HEK293 (cell line): Measurements from ENCODE around the gene ACSL3.

Experiments
- CTCF ChIA-PET: fragments of 350-600 bp; formaldehyde crosslinking; extraction: SDS; loops from one replicate; lab custom pipeline; 2021; ENCODE audit warnings: antibody characterized with exemption; lab: Yijun Ruan, JAX
- POLR2A ChIA-PET: fragments of 300-600 bp; formaldehyde crosslinking; extraction: SDS; loops from one replicate; lab custom pipeline; 2020; ENCODE audit warnings: antibody characterized with exemption, inconsistent platforms; lab: Yijun Ruan, JAX
- H3K27ac ChIP-seq: fragments of 200-500 bp; sonication (Bioruptor generic); 2 replicates; pipeline ENCODE4 v1.5.1; 2014; ENCODE audit warnings: low read depth, low read length, control low read depth, inconsistent platforms; ENCODE audit errors: extremely low read depth
- H3K36me3 ChIP-seq, 2 experiments: fragments of 200-500 bp in 1 of 2; sonication (Bioruptor generic) in 1 of 2; 1 replicate in 1 of 2; 2 replicates in 1 of 2; pipeline ENCODE4 v1.5.1; 2014 to 2017; ENCODE audit warnings: inconsistent platforms in 2 of 2, low read length in 2 of 2; ENCODE audit not compliant: control insufficient read depth in 2 of 2, insufficient read depth in 1 of 2
- H3K4me1 ChIP-seq: fragments of 200-500 bp; sonication (Bioruptor generic); 2 replicates; pipeline ENCODE4 v1.5.1; 2014; ENCODE audit warnings: mild to moderate bottlenecking, low read length, inconsistent platforms; ENCODE audit not compliant: control insufficient read depth, insufficient read depth
- H3K4me3 ChIP-seq: 2 replicates; pipeline ENCODE4 v1.5.1; 2011; ENCODE audit warnings: low read depth, mild to moderate bottlenecking, control low read depth, low read length, moderate library complexity
- H3K9me3 ChIP-seq: fragments of 200-500 bp; sonication (Bioruptor generic); 2 replicates; pipeline ENCODE4 v1.5.1; 2014; ENCODE audit warnings: low read depth, low read length, inconsistent platforms; ENCODE audit not compliant: control insufficient read depth, insufficient read depth
- FEZF1 ChIP-seq: fragments of 450-650 bp; formaldehyde crosslinking; IDR thresholded peaks from 2 replicates; pipeline ENCODE4 v1.5.1; 2016; ENCODE audit warnings: missing biosample characterization, missing genetic modification characterization
- IKZF3 ChIP-seq: fragments of 450-650 bp; IDR thresholded peaks from 2 replicates; pipeline ENCODE4 v1.5.0; 2018; ENCODE audit warnings: missing biosample characterization, mild to moderate bottlenecking, missing genetic modification characterization, moderate library complexity
- PRDM1 ChIP-seq: fragments of 450-650 bp; formaldehyde crosslinking; IDR thresholded peaks from 2 replicates; pipeline ENCODE4; 2016; ENCODE audit warnings: missing biosample characterization, missing genetic modification characterization
- SALL2 ChIP-seq: fragments of 450-650 bp; formaldehyde crosslinking; IDR thresholded peaks from 2 replicates; pipeline ENCODE4 v1.5.0; 2017; ENCODE audit warnings: missing biosample characterization, mild to moderate bottlenecking, missing genetic modification characterization, borderline replicate concordance
- SP2 ChIP-seq: fragments of 450-650 bp; formaldehyde crosslinking; IDR thresholded peaks from 2 replicates; pipeline ENCODE4 v1.5.1; 2016; ENCODE audit warnings: missing biosample characterization, missing genetic modification characterization
- SP7 ChIP-seq: fragments of 450-650 bp; formaldehyde crosslinking; IDR thresholded peaks from 2 replicates; pipeline ENCODE4 v1.5.1; 2016; ENCODE audit warnings: missing biosample characterization, missing genetic modification characterization
- TRIM28 ChIP-seq: IDR thresholded peaks from 2 replicates; pipeline ENCODE4 v1.6.1; 2011; ENCODE audit warnings: low read length, control low read depth, borderline replicate concordance
- ZEB2 ChIP-seq: fragments of 450-650 bp; formaldehyde crosslinking; IDR thresholded peaks from 2 replicates; pipeline ENCODE4 v1.5.1; 2016; ENCODE audit warnings: missing biosample characterization, missing genetic modification characterization
- ZNF19 ChIP-seq: fragments of 450-650 bp; formaldehyde crosslinking; IDR thresholded peaks from 2 replicates; pipeline ENCODE4; 2016; ENCODE audit warnings: missing biosample characterization, missing genetic modification characterization, low read depth
- ZNF214 ChIP-seq: fragments of 450-650 bp; formaldehyde crosslinking; IDR thresholded peaks from 2 replicates; pipeline ENCODE4 v1.5.1; 2017; ENCODE audit warnings: missing biosample characterization, mild to moderate bottlenecking, missing genetic modification characterization, borderline replicate concordance
- ZNF366 ChIP-seq: fragments of 450-650 bp; formaldehyde crosslinking; conservative IDR thresholded peaks from 2 replicates; pipeline ENCODE4 v1.5.1; 2016; ENCODE audit warnings: missing biosample characterization, missing genetic modification characterization
- ZNF548 ChIP-seq: fragments of 450-650 bp; formaldehyde crosslinking; IDR thresholded peaks from 2 replicates; pipeline ENCODE4 v1.5.1; 2016; ENCODE audit warnings: missing biosample characterization, missing genetic modification characterization
- ZNF585B ChIP-seq: fragments of 450-650 bp; formaldehyde crosslinking; IDR thresholded peaks from 2 replicates; pipeline ENCODE4 v1.5.1; 2016; ENCODE audit warnings: missing biosample characterization, missing genetic modification characterization
- ZNF654 ChIP-seq: fragments of 450-650 bp; formaldehyde crosslinking; IDR thresholded peaks from 2 replicates; pipeline ENCODE4 v1.5.1; 2016; ENCODE audit warnings: low read depth, missing biosample characterization, missing genetic modification characterization
- ZSCAN30 ChIP-seq: fragments of 450-650 bp; IDR thresholded peaks from 2 replicates; pipeline ENCODE4 v1.5.1; 2018; ENCODE audit warnings: missing biosample characterization, mild to moderate bottlenecking, missing genetic modification characterization, moderate library complexity
- TF ChIP-seq, protein P1 (sequence below): fragments of 450-650 bp; formaldehyde crosslinking; IDR thresholded peaks from 2 replicates; pipeline ENCODE4 v1.5.1; 2016; ENCODE audit warnings: missing biosample characterization, missing genetic modification characterization
- TF ChIP-seq, protein P2 (sequence below): fragments of 450-650 bp; formaldehyde crosslinking; IDR thresholded peaks from 2 replicates; pipeline ENCODE4 v1.5.1; 2017; ENCODE audit warnings: missing biosample characterization, missing genetic modification characterization
- TF ChIP-seq, protein P3 (sequence below): fragments of 450-650 bp; formaldehyde crosslinking; IDR thresholded peaks from 2 replicates; pipeline ENCODE4 v1.5.1; 2016; ENCODE audit warnings: missing biosample characterization, missing genetic modification characterization
- TF ChIP-seq, protein P4 (sequence below): fragments of 450-650 bp; formaldehyde crosslinking; IDR thresholded peaks from 2 replicates; pipeline ENCODE4 v1.5.1; 2017; ENCODE audit warnings: missing biosample characterization, missing genetic modification characterization
- TF ChIP-seq, protein P5 (sequence below): fragments of 450-650 bp; formaldehyde crosslinking; IDR thresholded peaks from 2 replicates; pipeline ENCODE4 v1.5.1; 2016; ENCODE audit warnings: missing biosample characterization, missing genetic modification characterization
- TF ChIP-seq, protein P6 (sequence below): fragments of 450-650 bp; formaldehyde crosslinking; IDR thresholded peaks from 2 replicates; pipeline ENCODE4 v1.5.1; 2016; ENCODE audit warnings: missing biosample characterization, missing genetic modification characterization

The ACSL3 gene

DNA sequence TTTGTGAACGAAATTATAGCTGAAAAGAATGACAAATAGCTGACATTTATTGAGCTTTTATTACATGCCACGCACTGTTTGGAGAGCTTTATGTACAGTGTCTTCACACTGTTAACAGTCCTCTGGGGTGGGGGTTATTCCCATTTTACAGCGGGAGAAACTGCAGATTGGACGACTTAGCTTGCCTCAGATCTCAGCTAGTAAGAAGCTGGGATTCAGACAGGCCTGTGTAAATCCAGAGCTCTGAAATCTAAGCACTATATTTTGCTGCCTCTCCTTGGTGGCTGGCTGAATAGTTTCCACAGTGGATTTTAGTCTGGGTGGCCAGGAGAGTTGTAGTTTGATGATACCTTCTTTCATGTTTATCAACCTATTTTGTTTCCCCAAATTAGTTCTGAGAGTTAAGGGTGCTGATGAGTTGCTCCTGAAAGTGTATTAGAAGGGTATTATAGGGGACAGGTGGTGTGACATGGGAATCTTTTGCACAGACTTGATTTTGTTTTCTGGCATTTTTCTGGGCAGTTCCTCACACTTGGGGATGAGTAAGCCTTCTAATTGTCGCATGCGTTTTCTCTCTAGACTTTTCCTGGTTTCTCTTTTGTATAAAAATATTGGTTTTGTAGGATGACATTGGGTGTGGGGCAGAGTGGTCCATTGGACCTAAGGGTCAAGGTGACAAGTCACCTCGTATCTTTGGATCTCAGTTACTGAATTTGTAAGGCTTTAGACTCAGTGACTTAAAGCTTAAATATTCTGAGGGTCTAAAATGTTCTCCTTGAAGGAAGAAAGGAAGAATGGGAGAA lies 1.5 kb downstream of the ACSL3 start (continued):
- TF ChIP-seq ZNF548 (tag by site-specific recombination), result no peak
- peak; percentile 48; the same call in 1 of the 2 replicates for TF ChIP-seq IKZF3
- TF ChIP-seq, protein P1, sequence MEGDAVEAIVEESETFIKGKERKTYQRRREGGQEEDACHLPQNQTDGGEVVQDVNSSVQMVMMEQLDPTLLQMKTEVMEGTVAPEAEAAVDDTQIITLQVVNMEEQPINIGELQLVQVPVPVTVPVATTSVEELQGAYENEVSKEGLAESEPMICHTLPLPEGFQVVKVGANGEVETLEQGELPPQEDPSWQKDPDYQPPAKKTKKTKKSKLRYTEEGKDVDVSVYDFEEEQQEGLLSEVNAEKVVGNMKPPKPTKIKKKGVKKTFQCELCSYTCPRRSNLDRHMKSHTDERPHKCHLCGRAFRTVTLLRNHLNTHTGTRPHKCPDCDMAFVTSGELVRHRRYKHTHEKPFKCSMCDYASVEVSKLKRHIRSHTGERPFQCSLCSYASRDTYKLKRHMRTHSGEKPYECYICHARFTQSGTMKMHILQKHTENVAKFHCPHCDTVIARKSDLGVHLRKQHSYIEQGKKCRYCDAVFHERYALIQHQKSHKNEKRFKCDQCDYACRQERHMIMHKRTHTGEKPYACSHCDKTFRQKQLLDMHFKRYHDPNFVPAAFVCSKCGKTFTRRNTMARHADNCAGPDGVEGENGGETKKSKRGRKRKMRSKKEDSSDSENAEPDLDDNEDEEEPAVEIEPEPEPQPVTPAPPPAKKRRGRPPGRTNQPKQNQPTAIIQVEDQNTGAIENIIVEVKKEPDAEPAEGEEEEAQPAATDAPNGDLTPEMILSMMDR, result peak; percentile 15; the same call in 1 of the 2 replicates
- TF ChIP-seq, protein P2, sequence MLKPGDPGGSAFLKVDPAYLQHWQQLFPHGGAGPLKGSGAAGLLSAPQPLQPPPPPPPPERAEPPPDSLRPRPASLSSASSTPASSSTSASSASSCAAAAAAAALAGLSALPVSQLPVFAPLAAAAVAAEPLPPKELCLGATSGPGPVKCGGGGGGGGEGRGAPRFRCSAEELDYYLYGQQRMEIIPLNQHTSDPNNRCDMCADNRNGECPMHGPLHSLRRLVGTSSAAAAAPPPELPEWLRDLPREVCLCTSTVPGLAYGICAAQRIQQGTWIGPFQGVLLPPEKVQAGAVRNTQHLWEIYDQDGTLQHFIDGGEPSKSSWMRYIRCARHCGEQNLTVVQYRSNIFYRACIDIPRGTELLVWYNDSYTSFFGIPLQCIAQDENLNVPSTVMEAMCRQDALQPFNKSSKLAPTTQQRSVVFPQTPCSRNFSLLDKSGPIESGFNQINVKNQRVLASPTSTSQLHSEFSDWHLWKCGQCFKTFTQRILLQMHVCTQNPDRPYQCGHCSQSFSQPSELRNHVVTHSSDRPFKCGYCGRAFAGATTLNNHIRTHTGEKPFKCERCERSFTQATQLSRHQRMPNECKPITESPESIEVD (tag by site-specific recombination), result peak; percentile 27; the same call in 1 of the 2 replicates
- peak; percentile 88 for TF ChIP-seq PRDM1
- TF ChIP-seq SP7 (tag by site-specific recombination), result peak; percentile 55
- peak; percentile 81 for TF ChIP-seq ZSCAN30 (tag by site-specific recombination)
- 0 out of 2 replicates have a peak, but pooled peaks have one; percentile 2 for TF ChIP-seq ZNF654 (tag by site-specific recombination)
- TF ChIP-seq TRIM28, result peak; percentile 31; the same call in 1 of the 2 replicates
- TF ChIP-seq, protein P3, sequence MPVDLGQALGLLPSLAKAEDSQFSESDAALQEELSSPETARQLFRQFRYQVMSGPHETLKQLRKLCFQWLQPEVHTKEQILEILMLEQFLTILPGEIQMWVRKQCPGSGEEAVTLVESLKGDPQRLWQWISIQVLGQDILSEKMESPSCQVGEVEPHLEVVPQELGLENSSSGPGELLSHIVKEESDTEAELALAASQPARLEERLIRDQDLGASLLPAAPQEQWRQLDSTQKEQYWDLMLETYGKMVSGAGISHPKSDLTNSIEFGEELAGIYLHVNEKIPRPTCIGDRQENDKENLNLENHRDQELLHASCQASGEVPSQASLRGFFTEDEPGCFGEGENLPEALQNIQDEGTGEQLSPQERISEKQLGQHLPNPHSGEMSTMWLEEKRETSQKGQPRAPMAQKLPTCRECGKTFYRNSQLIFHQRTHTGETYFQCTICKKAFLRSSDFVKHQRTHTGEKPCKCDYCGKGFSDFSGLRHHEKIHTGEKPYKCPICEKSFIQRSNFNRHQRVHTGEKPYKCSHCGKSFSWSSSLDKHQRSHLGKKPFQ (tag by site-specific recombination), result peak; percentile 96
- TF ChIP-seq ZNF214, result no peak
- no peak for TF ChIP-seq ZNF19

DNA sequence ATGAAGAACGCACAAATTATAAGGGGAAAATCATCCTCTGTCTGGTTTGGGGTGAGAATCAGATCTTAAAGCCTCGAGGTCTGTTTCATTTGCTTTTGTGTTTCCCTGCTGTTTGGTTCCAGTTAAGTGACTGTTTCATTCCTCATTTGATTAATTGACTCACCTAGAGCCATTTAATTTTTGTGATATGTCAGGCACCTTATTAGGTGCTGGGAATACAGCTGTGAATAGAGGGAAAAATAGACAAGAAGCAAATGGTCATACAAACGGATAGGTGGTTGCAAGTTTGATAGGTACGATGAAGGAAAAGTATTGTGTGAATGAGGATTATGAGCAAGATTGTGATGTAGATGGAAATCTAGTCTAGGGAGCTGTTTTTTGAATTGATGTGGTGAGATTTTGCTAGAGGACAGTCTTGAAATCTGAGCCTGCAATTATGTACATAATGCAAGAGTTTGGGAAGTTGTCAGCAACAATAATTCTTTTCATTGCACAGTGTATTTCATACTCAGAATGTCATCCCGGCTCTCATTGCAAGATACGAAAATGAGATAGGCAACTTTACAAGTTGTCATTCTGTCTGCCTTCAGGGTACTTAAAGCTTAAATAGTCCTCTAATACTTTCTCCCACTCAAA lies 2.2 kb downstream of the ACSL3 start:
- no peaks in the 10 kb centered on the region for H3K36me3 ChIP-seq
- POLR2A ChIA-PET, result interaction anchor here (0.5 to 1.8 kb wide), 5 partner anchors 21 to 179 kb away, joined by 3 to 7 read pairs (median 4); no protein-coding TSS in a partner anchor
- H3K4me3 ChIP-seq, result peak overlapping the region; percentile 83
- CTCF ChIA-PET, result interaction anchor here (0.6 to 1.7 kb wide), 9 partner anchors 14 to 161 kb away, joined by 3 to 6 read pairs (median 4); no protein-coding TSS in a partner anchor
- no peaks in the 10 kb centered on the region for H3K9me3 ChIP-seq
- H3K27ac ChIP-seq, result no peak overlapping the region
- peaks cover 32% of the 10 kb centered on the region for H3K4me1 ChIP-seq
- TF ChIP-seq, protein P4, sequence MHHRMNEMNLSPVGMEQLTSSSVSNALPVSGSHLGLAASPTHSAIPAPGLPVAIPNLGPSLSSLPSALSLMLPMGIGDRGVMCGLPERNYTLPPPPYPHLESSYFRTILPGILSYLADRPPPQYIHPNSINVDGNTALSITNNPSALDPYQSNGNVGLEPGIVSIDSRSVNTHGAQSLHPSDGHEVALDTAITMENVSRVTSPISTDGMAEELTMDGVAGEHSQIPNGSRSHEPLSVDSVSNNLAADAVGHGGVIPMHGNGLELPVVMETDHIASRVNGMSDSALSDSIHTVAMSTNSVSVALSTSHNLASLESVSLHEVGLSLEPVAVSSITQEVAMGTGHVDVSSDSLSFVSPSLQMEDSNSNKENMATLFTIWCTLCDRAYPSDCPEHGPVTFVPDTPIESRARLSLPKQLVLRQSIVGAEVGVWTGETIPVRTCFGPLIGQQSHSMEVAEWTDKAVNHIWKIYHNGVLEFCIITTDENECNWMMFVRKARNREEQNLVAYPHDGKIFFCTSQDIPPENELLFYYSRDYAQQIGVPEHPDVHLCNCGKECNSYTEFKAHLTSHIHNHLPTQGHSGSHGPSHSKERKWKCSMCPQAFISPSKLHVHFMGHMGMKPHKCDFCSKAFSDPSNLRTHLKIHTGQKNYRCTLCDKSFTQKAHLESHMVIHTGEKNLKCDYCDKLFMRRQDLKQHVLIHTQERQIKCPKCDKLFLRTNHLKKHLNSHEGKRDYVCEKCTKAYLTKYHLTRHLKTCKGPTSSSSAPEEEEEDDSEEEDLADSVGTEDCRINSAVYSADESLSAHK (tag by site-specific recombination), result peak; percentile 56
- TF ChIP-seq SP2 (tag by site-specific recombination) (no peak), ZNF366 (tag by site-specific recombination) (peak; percentile 39; the same call in 1 of the 2 replicates), ZEB2 (tag by site-specific recombination) (peak; percentile 70), ZNF585B (tag by site-specific recombination) (no peak), FEZF1 (tag by site-specific recombination) (peak; percentile 64), SP7 (tag by site-specific recombination) (peak; percentile 98), SALL2 (tag by site-specific recombination) (no peak), ZNF214 (no peak)
- TF ChIP-seq, protein P3 (tag by site-specific recombination), result peak; percentile 81; the same call in 1 of the 2 replicates
- TF ChIP-seq, protein P5, sequence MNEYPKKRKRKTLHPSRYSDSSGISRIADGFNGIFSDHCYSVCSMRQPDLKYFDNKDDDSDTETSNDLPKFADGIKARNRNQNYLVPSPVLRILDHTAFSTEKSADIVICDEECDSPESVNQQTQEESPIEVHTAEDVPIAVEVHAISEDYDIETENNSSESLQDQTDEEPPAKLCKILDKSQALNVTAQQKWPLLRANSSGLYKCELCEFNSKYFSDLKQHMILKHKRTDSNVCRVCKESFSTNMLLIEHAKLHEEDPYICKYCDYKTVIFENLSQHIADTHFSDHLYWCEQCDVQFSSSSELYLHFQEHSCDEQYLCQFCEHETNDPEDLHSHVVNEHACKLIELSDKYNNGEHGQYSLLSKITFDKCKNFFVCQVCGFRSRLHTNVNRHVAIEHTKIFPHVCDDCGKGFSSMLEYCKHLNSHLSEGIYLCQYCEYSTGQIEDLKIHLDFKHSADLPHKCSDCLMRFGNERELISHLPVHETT (tag by site-specific recombination), result 0 out of 2 replicates have a peak, but pooled peaks have one; percentile 23
- TF ChIP-seq, protein P6, sequence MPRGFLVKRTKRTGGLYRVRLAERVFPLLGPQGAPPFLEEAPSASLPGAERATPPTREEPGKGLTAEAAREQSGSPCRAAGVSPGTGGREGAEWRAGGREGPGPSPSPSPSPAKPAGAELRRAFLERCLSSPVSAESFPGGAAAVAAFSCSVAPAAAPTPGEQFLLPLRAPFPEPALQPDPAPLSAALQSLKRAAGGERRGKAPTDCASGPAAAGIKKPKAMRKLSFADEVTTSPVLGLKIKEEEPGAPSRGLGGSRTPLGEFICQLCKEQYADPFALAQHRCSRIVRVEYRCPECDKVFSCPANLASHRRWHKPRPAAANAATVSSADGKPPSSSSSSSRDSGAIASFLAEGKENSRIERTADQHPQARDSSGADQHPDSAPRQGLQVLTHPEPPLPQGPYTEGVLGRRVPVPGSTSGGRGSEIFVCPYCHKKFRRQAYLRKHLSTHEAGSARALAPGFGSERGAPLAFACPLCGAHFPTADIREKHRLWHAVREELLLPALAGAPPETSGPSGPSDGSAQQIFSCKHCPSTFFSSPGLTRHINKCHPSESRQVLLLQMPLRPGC (tag by site-specific recombination), result no peak
